Measurements from ENCODE around the gene GNG11.

The GNG11 gene

DNA sequence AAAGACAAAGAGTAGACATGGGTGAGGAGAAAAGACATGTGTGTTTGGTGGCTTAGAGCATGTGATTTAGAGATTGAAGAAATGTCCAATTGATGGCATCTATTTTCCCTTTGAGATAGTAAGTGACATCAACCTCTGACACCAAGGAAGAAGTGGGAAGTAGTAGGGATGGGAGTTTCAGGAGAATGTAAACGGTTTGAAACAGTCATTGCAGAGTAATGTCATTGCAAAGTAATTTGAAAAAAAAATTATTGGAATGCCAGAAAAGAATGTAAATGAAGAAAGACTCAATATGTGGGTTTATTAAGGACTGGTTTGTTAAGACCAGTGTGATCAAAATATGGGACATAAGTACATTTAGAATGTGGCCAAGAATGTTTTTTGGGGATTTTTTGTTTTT, 26.6 kb downstream of the GNG11 start:
- peak; percentile 40 for DNase-seq (ENCODE audit: low read depth)

DNA sequence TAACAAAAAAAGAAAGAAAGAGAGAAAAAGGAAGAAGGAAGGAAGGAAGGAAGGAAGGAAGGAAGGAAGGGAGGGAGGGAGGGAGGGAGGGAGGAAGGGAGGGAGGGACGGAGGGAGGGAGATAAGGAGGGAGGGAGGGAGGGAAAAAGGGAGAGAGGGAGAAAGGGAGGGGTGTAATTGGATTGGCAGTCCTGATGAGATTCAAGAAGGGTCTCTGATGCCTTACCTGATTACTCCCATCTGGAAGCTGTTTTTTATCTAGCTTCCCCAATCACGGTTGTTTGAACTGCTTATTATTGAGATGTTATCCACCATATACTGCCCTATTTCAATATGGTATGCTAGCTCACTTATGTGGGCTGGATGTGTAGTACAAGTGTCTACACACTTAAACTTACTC, 27.3 kb downstream of the GNG11 start:
- DNase-seq (ENCODE audit: low read depth): no peak

DNA sequence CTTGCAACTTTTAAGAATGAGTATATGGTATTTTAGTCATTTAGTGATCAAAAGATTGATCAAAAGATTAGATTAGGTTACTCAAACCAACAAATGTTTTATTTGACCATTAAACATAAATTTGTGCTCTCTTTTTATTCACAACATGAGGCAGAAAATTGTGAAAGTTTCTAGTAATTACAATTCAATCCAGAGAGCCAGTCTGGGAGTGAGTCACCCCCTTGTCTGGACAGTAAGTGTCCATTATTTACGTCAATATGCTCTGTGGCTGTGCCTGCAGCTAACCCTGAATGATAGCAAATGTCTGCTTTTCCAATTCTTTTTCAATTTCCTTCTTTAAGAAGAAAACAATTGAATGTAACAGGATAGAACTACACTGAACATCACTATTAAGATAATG, 27.9 kb downstream of the GNG11 start:
- DNase-seq (ENCODE audit: low read depth): peak; percentile 81

DNA sequence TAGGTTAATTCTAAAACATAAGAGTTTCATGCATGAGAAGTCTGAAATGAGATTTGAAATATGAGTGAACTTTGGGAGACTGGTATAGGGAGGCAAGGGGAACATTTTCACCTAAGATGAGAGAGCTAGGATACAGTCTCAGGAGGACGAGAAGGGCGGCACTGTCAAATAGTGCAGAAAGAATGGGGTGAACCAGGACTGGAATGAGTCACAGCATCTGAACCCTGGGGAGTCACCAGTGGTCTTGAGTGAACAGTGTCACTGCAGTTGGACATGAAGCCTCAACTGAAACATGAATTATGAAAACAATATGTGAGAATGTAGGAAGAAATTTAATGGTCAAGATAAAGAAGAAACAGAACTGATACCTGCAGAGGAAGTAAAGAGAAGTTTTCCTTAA, 33.8 kb downstream of the GNG11 start:
- DNase-seq (ENCODE audit: low read depth): no peak

DNA sequence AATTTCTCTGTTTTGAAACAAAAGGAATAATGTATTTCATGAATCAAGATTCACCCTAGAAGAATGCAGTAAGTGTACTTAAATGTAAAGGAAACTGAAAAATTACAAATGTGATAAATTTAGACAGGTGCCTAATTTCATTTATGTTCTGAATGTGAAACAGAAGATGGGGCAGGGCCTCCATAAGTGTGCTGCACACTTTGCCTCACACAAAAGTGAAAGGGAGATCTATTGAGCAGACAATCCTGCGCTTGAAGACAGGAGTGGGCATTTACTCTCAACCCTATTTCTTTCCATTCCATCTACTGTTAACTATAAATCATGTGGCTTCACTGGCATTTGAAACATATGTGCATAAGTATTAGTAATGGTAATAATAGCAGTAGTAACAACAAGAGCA, 36.2 kb downstream of the GNG11 start:
- DNase-seq (ENCODE audit: low read depth): no peak

DNA sequence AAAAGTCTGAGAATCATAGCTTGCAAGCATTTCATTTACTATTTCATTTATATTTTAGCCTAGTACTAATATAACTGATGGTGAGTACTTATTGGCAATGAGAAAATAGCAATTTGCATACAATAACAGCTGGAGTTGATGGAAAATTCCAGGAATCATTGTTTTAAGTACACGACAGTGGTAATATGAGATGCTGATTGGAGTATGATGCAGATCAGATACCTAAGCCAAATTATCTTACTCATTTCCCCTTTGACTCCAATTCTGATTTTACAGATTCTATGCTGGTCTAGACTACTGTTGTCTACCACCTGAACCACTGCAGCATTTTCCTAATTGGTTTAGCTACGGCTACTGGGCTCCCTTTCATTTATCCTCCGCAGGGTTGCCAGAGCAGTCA, 36.7 kb downstream of the GNG11 start:
- no peak for DNase-seq (ENCODE audit: low read depth)

DNA sequence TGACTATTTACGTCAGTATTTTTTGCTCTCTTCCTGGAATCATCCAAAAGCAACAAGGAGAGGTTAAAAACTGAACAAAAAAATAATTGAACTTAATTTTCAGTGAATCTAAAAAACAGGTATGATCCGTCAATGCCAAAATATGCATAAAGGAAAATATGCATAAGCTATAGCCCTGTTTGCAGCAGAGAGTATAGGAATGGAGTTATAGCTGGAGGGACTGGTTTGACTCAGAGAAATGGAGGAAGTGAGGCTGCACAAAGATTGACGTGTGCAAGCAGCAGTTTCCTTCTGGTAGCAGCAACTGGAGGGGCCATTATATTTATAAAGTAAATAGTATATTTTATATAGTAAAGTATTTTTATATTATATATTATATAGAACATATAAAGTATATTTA, 37.1 kb downstream of the GNG11 start:
- DNase-seq (ENCODE audit: low read depth): no peak

DNA sequence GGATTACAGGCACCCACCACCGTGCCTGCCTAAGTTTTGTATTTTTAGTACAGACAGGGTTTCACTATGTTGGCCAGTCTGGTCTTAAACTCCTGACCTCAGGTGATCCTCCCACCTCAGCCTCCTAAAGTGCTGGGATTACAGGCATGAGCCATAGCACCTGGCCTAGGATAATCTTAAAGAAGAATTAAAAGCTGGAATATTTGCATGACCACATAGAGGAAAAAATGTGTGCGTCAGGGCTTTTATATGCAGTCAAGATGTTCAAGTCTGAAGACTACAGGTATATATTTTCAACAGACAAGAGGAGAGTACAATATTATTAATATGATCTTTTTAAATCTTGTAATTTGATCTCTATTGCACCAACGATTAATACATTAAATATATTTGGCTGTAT, 39.5 kb downstream of the GNG11 start:
- no peak for DNase-seq (ENCODE audit: low read depth)

DNA sequence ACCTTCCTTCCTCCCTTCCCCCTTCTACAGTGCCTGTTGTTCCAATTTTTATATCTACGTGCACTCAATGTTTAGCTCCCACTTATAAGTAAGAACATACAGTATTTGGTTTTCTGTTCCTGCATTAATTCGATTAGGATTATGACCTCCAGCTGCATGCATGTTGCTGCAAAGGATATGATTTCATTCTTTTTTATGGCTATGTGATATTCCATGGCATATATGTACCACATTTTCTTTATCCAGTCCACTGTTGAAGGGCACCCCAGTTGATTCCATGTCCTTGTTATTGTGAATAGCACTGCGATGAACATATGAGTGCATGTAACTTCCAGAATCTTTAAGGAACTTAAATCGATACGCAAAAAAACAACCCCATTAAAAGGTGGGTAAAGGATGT, 42.7 kb downstream of the GNG11 start:
- DNase-seq (ENCODE audit: low read depth): no peak

DNA sequence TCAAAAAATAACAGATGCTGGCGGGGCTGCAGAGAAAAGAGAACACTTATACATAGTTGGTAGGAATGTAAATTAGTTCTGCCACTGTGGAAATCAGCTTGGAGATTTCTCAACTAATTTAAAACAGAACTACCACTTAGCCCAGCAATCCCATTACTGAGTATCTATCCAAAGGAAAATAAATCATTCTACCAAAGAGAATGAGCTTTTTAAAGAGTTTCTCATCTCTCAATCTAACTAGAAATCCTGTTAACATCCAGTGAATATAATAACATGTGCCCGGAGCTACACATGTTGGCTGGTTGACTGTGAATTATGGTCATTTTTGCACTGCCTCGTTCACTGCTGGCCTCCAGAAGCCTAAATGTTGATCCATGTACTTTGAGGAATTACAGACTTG, 43.3 kb downstream of the GNG11 start:
- DNase-seq (ENCODE audit: low read depth): no peak

DNA sequence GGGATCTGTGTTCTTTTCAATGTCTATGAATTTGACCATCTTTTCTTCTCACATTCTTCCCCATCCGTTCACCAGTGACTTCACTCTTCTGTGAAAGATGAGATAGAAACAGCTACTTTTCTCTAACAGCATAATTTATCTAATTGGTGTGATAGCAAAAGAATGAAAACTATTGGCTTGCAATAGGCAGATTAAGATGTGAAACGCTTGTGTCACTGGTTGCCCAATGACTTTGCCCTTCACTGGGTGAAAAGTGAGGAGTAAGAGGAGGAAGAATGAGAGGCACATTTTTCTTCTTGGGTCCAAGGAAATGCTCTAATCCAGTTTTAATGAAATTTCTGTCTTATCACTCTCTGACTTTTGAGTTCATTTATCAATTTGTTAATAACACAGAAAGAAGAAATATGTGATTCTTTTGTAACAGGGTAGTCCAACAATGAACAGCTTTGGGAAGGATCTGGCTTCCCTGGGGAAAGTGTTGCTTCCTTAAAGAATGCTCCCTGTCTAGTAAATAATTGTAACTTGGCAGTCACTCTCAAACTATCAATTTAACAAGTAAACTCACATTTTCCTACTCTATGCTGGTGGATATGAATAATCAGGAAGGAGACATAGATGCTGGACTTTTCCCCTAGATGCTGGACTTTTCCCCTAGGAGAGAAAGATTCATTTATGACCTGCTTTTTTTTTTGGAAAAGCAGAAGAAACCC, 47.5 kb downstream of the GNG11 start:
- DNase-seq (ENCODE audit: low read depth): peak; percentile 64

DNA sequence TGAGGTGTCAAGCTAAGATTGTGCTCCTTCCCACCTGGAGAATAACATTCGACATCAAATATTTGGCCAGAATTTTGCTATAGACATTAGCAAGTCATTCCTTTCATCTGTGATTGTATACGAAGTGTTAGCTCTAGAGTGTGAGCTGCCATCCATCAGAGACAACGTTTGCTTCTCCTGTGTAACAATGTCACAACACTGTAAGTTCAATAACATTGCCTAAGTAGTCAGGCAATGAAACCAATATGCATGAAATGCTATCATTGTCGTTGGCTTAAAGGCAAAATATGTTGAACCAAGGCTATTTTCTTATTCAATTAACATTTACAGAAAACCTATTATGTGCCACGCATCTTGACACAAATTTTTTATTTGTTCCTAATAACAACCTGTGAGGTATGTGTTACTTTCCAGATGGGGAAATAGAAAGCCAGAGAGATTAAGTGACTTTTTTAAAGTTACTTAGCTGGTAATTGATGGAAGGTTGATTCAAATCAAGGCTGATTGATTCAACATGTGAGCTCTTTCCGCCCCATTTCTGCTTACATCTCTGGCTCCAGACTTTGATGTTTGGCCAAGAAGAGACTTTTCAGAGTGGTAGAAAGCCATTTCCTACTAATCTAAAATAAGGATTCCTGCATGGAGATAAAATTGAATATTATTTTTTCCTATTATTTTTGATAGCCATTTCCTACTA, 50.6 kb downstream of the GNG11 start:
- no peak for DNase-seq (ENCODE audit: low read depth)

DNA sequence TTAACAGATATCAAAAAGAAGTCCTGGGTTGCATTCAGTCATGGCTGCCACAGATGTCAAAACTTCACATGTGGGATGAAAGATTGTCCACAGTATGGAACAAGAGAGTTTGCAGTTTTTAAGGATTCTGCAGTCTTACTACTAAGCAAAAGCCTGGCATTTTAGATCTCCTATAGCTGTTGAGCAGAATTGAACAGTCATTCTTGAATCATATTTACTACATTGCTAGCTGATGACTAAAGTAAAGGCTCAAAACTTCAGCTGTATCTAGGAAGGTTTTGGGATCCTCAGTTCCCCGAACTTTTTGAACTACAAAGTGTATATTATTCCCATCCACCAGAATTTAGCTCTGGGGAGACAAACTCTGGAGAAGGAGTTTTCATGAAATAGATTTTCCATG, 51.6 kb downstream of the GNG11 start:
- no peak for DNase-seq (ENCODE audit: low read depth)

DNA sequence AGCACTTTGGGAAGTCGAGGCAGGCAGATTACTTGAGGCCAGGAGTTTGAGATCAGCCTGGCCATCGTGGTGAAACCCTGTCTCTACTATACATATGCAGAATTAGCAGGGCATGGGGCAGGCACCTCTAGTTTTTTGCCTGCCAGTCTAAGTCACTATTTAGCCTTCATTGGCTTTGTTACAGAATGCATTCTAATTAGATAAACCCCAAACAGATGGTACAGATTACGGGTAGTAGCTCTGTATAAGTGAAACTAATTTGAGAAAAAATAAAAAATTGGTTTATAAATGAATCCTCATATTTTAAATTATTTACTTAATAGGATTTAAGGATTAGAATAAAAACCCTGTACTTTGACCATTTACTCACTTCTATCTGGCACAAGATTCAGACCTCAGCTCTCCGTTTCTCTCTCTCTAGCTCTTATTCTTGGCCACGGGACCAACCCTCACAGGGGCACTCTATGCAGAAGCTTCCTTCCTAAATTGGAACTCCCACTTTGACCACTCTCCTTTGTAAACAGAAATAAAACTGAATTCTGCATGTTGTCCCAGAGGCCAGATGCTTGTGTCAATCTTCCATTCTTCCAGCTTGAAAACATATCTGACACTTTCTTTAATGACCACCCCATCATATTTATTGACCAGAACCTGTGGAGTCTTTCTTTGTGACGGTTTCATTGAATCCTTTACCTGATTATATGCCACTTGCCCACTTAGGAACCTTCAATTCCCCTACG, 55.8 kb downstream of the GNG11 start:
- DNase-seq (ENCODE audit: low read depth): no peak
